K562 (cell line): ENCODE measurements around the gene ODAD3. TPM values are rescaled to one million over a fixed set of nuclear protein-coding genes. Genes with fewer than 3 reads are reported as not detected.

Source experiments
- COPS2 ChIP-seq: fragments of 450-650 bp; conservative IDR thresholded peaks from 2 replicates; pipeline ENCODE4 v1.6.1; 2016; ENCODE audit warnings: mild to moderate bottlenecking, moderate library complexity
- GABPB2 ChIP-seq: fragments of 250-450 bp; sonication (Bioruptor Pico); conservative IDR thresholded peaks from 2 replicates; pipeline ENCODE4 v1.5.1; 2021; ENCODE audit warnings: mild to moderate bottlenecking
- GTF2F1 ChIP-seq: IDR thresholded peaks from 2 replicates; pipeline ENCODE4 v1.6.1; 2011; ENCODE audit warnings: low read depth, low read length, improper control_type of control experiment
- HCFC1 ChIP-seq: IDR thresholded peaks from 2 replicates; pipeline ENCODE4 v1.6.1; 2012; ENCODE audit warnings: low read depth, low read length, improper control_type of control experiment
- HDAC2 ChIP-seq: fragments of 450-650 bp; IDR thresholded peaks from 2 replicates; pipeline ENCODE4 v1.6.1; 2016; ENCODE audit warnings: mild to moderate bottlenecking
- JUN ChIP-seq, 2 experiments: sonication (generic) in 1 of 2; formaldehyde crosslinking in 1 of 2; IDR thresholded peaks; 2 replicates each; pipeline versions ENCODE4 v1.6.1 to v1.8.0; 2012 to 2022; ENCODE audit warnings: borderline replicate concordance in 2 of 2, mild to moderate bottlenecking in 2 of 2, improper control_type of control experiment in 1 of 2, low read depth in 1 of 2, low read length in 1 of 2, missing genetic modification reagents in 1 of 2
- KDM2B ChIP-seq: fragments of 250-450 bp; sonication (Bioruptor Pico); IDR thresholded peaks from 2 replicates; pipeline ENCODE4 v1.8.0; 2021; ENCODE audit warnings: mild to moderate bottlenecking, moderate library complexity
- MAFG ChIP-seq: fragments of 450-650 bp; conservative IDR thresholded peaks from 2 replicates; pipeline ENCODE4 v1.6.1; 2016; ENCODE audit warnings: missing genetic modification characterization, missing compliant biosample characterization
- NFIC ChIP-seq: fragments of 450-650 bp; IDR thresholded peaks from 2 replicates; pipeline ENCODE4 v1.6.1; 2017; ENCODE audit warnings: mild to moderate bottlenecking, inconsistent platforms
- NONO ChIP-seq, 2 experiments: fragments of 200-400 bp in 1 of 2; fragments of 450-650 bp in 1 of 2; formaldehyde crosslinking in 1 of 2; IDR thresholded peaks; 2 replicates each; pipeline ENCODE4 v1.6.1; 2017; ENCODE audit warnings: low read depth in 2 of 2, mild to moderate bottlenecking in 2 of 2, moderate library complexity in 2 of 2, low read length in 1 of 2
- NR4A1 ChIP-seq, 2 experiments: fragments of 250-450 bp in 1 of 2; fragments of 450-650 bp in 1 of 2; sonication (Bioruptor Pico) in 1 of 2; IDR thresholded peaks; 2 replicates each; pipeline versions ENCODE4 v1.4.0 to v1.6.1; 2016 to 2020; ENCODE audit warnings: mild to moderate bottlenecking in 2 of 2, missing compliant biosample characterization in 1 of 2, missing genetic modification characterization in 1 of 2, moderate library complexity in 1 of 2
- PRMT5 ChIP-seq: sonication (generic); formaldehyde crosslinking; IDR thresholded peaks from 2 replicates; pipeline ENCODE4 v1.5.0; 2020; ENCODE audit warnings: missing genetic modification reagents
- RBFOX2 ChIP-seq: fragments of 200-400 bp; formaldehyde crosslinking; IDR thresholded peaks from 2 replicates; pipeline ENCODE4 v1.6.1; 2017; ENCODE audit warnings: low read depth, mild to moderate bottlenecking, low read length, moderate library complexity
- RERE ChIP-seq: sonication (generic); formaldehyde crosslinking; IDR thresholded peaks from 2 replicates; pipeline ENCODE4 v1.8.0; 2023; ENCODE audit warnings: missing genetic modification reagents, mild to moderate bottlenecking, borderline replicate concordance
- RFX1 ChIP-seq: fragments of 450-650 bp; IDR thresholded peaks from 2 replicates; pipeline ENCODE4 v1.6.1; 2016; ENCODE audit warnings: mild to moderate bottlenecking, moderate library complexity
- ZBTB26 ChIP-seq: fragments of 450-650 bp; formaldehyde crosslinking; IDR thresholded peaks from 2 replicates; pipeline ENCODE4 v1.4.0; 2022; ENCODE audit warnings: missing genetic modification characterization
- ZNF140 ChIP-seq: fragments of 250-450 bp; sonication (Bioruptor Pico); IDR thresholded peaks from 2 replicates; pipeline ENCODE4 v1.8.0; 2021; ENCODE audit warnings: moderate library complexity, mild to moderate bottlenecking, inconsistent platforms
- ZNF436 ChIP-seq: fragments of 250-450, 450-650 bp; sonication (Bioruptor Pico); formaldehyde crosslinking; IDR thresholded peaks from 2 replicates; pipeline ENCODE4 v1.7.0; 2020; ENCODE audit warnings: mild to moderate bottlenecking
- ZNF507 ChIP-seq: conservative IDR thresholded peaks from 2 replicates; pipeline ENCODE4 v1.6.1; 2017; ENCODE audit warnings: missing genetic modification characterization, missing compliant biosample characterization
- polyA plus RNA-seq, 8 experiments: library from polyadenylated mRNA; depleted of rRNA in 4 of 8; stranded (reverse) in 5 of 8; unstranded in 3 of 8; fragments of >200 nt; fragmentation: Nextera tagmentation in 2 of 8; fragmentation: Illumina TruSeq in 1 of 8; extraction: Ambion mirVana in 2 of 8; extraction: Trizol in 1 of 8; gene quantifications; 2 replicates each; pipeline versions ENCODE4 v1.2.1 to v1.2.3, GENCODE V29; 2011 to 2014; ENCODE audit warnings: inconsistent platforms in 1 of 8, missing spikeins in 1 of 8
- total RNA-seq, 7 experiments: library from RNA; depleted of rRNA in 6 of 7; stranded (reverse); fragments of >200 nt in 6 of 7; fragmentation: Illumina TruSeq in 2 of 7; extraction: Trizol in 2 of 7; gene quantifications; 2 replicates each; pipeline versions ENCODE4 v1.2.1 to v1.2.3, GENCODE V29; 2011 to 2021; ENCODE audit warnings: low replicate concordance in 1 of 7
- TF ChIP-seq, protein P1 (sequence below): fragments of 250-450 bp; sonication (Bioruptor Pico); IDR thresholded peaks from 2 replicates; pipeline ENCODE4 v1.8.0; 2021; ENCODE audit warnings: borderline replicate concordance, mild to moderate bottlenecking, moderate library complexity; ENCODE audit not compliant: poor library complexity, severe bottlenecking

Gene ODAD3
- total and polyA plus RNA-seq, 9 of the 15 experiments (the other 6 are each of a cell fraction or from before 2014, with no cell fraction given) = 0.07 to 0.72 (median 0.14) TPM; not detected in 2

- peak; percentile 5; the same call in 1 of the 2 replicates for TF ChIP-seq HDAC2
- peak; percentile 82; the same call in 1 of the 2 replicates for TF ChIP-seq RFX1
- TF ChIP-seq ZNF507 = no peak
- TF ChIP-seq NR4A1 (CRISPR knock-in tag; IDR thresholded peaks at IDR 0.05) = peak; percentile 66; the same call in 1 of the 2 replicates
- TF ChIP-seq NR4A1 (tag; IDR thresholded peaks at IDR 0.05) = no peak
- TF ChIP-seq NFIC = no peak
- peak; percentile 92 for TF ChIP-seq RBFOX2
- no peak for TF ChIP-seq GABPB2 (CRISPR knock-in tag)
- TF ChIP-seq HCFC1 = no peak; the same call in 1 of the 2 replicates
- no peak for TF ChIP-seq KDM2B (CRISPR knock-in tag)
- TF ChIP-seq ZNF140 = no peak
- TF ChIP-seq ZBTB26 = peak; percentile 64; the same call in 1 of the 2 replicates
- no peak for TF ChIP-seq COPS2
- TF ChIP-seq, protein P1, sequence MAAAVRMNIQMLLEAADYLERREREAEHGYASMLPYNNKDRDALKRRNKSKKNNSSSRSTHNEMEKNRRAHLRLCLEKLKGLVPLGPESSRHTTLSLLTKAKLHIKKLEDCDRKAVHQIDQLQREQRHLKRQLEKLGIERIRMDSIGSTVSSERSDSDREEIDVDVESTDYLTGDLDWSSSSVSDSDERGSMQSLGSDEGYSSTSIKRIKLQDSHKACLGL = no peak
- no peak for TF ChIP-seq ZNF436
- TF ChIP-seq RERE (CRISPR knock-in tag) = no peak
- 0 out of 2 replicates have a peak, but pooled peaks have one; percentile 57 for TF ChIP-seq GTF2F1
- TF ChIP-seq JUN (IDR thresholded peaks at IDR 0.05; ENCODE audit: borderline replicate concordance, low read depth, low read length) = peak; percentile 14; the same call in 1 of the 2 replicates
- no peak for TF ChIP-seq JUN (CRISPR knock-in tag; IDR thresholded peaks at IDR 0.05; ENCODE audit: borderline replicate concordance)
- TF ChIP-seq PRMT5 (CRISPR knock-in tag) = no peak
- TF ChIP-seq MAFG (tag) = no peak
- no peak for TF ChIP-seq NONO (IDR thresholded peaks at IDR 0.05; ENCODE audit: low read depth in 2 of 2, low read length in 1 of 2)
Observed at GRCh38 chr19:11374433-11375142, 60.3 kb downstream of the ODAD3 start, which contains the start of gene SWSAP1 (continued).
